OCI-LY3 (cell line): ENCODE data around the gene ANKZF1.
"Not testable (repeated sequence)": the region's sequence is repeated elsewhere in the genome, so short reads cannot be mapped to it uniquely, and the experiment has no call there.

Source experiments
- H2AFZ ChIP-seq: fragments of 200-600, 300-600 bp; shearing (Covaris generic); 2 replicates; pipeline ENCODE4 v1.6.0; 2014; ENCODE audit warnings: antibody characterized with exemption, low read depth, low read length
- H3K27ac ChIP-seq: fragments of 200-600, 300-600 bp; sonication (generic); 2 replicates; pipeline ENCODE4 v1.5.1; 2014; ENCODE audit warnings: mild to moderate bottlenecking, low read length, moderate library complexity, mixed read lengths
- H3K27me3 ChIP-seq: fragments of 200-600, 300-600 bp; sonication (generic); 2 replicates; pipeline ENCODE4 v1.6.1; 2014; ENCODE audit warnings: low read depth, low read length, mixed read lengths
- H3K36me3 ChIP-seq: fragments of 200-600, 300-600 bp; sonication (generic); replicated peaks from 2 replicates; pipeline ENCODE3; 2014; ENCODE audit warnings: low read depth, low read length, mixed read lengths
- H3K4me1 ChIP-seq: fragments of 300-600, 200-600 bp; sonication (generic); 2 replicates; pipeline ENCODE4 v1.6.1; 2014; ENCODE audit warnings: low read length, mixed read lengths
- H3K4me2 ChIP-seq: fragments of 200-600, 300-600 bp; sonication (generic); 2 replicates; pipeline ENCODE4 v1.6.1; 2014; ENCODE audit warnings: low read length, mixed read lengths
- H3K4me3 ChIP-seq: fragments of 300-600, 200-600 bp; sonication (generic); 2 replicates; pipeline ENCODE4 v1.5.1; 2014; ENCODE audit warnings: antibody characterized with exemption, mild to moderate bottlenecking, low read length, moderate library complexity
- H3K79me2 ChIP-seq: fragments of 300-600, 200-600 bp; shearing (Covaris generic); 2 replicates; pipeline ENCODE4 v1.6.1; 2014; ENCODE audit warnings: mild to moderate bottlenecking, low read length, mixed read lengths
- H3K9ac ChIP-seq: fragments of 300-600, 200-600 bp; shearing (Covaris generic); 2 replicates; pipeline ENCODE4 v1.6.0; 2014; ENCODE audit warnings: mild to moderate bottlenecking, low read length, moderate library complexity
- H3K9me3 ChIP-seq: fragments of 200-600, 300-600 bp; shearing (Covaris generic); 2 replicates; pipeline ENCODE4 v1.6.1; 2014; ENCODE audit warnings: low read length, mixed read lengths; ENCODE audit not compliant: insufficient read depth
- H4K20me1 ChIP-seq: fragments of 200-600, 300-600 bp; sonication (generic); 2 replicates; pipeline ENCODE4 v1.6.1; 2016; ENCODE audit warnings: low read length, mixed read lengths; ENCODE audit not compliant: insufficient read depth
- EZH2phosphoT487 ChIP-seq: fragments of 200-600 bp; shearing (Covaris generic); IDR thresholded peaks from 2 replicates; pipeline ENCODE4 v1.6.1; 2018; ENCODE audit warnings: antibody characterized with exemption, mixed run types, low read depth
- TF ChIP-seq, protein P1 (sequence below): fragments of 200-600, 300-600 bp; sonication (generic); IDR thresholded peaks from 2 replicates; pipeline ENCODE4 v1.5.1; 2014; ENCODE audit warnings: antibody characterized with exemption, low read length, low read depth

The ANKZF1 gene

GRCh38 chr2:219197388-219197787, 32.2 kb upstream of the ANKZF1 start:
- no peak overlapping the region for H3K27ac ChIP-seq
- no peak overlapping the region for H3K9ac ChIP-seq
- no peaks in the 10 kb centered on the region for H3K79me2 ChIP-seq
- no peaks in the 10 kb centered on the region for H3K36me3 ChIP-seq
- TF ChIP-seq, protein P1, sequence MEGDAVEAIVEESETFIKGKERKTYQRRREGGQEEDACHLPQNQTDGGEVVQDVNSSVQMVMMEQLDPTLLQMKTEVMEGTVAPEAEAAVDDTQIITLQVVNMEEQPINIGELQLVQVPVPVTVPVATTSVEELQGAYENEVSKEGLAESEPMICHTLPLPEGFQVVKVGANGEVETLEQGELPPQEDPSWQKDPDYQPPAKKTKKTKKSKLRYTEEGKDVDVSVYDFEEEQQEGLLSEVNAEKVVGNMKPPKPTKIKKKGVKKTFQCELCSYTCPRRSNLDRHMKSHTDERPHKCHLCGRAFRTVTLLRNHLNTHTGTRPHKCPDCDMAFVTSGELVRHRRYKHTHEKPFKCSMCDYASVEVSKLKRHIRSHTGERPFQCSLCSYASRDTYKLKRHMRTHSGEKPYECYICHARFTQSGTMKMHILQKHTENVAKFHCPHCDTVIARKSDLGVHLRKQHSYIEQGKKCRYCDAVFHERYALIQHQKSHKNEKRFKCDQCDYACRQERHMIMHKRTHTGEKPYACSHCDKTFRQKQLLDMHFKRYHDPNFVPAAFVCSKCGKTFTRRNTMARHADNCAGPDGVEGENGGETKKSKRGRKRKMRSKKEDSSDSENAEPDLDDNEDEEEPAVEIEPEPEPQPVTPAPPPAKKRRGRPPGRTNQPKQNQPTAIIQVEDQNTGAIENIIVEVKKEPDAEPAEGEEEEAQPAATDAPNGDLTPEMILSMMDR, result no peak
- TF ChIP-seq EZH2phosphoT487, result no peak
- H3K4me1 ChIP-seq, result no peaks in the 10 kb centered on the region
- H4K20me1 ChIP-seq, result no peaks in the 10 kb centered on the region
- H3K27me3 ChIP-seq, result no peaks in the 10 kb centered on the region
- H3K9me3 ChIP-seq, result no peaks in the 10 kb centered on the region
- no peak overlapping the region for H3K4me3 ChIP-seq
- H2AFZ ChIP-seq, result no peak overlapping the region
- H3K4me2 ChIP-seq, result no peak overlapping the region

- no peaks in the 10 kb centered on the region for H3K36me3 ChIP-seq
- H3K27ac ChIP-seq, result no peak overlapping the region
Observed at GRCh38 chr2:219198974-219199373, 30.6 kb upstream of the ANKZF1 start.

GRCh38 chr2:219199470-219200211, 30.0 kb upstream of the ANKZF1 start:
- Histone ChIP-seq H3K9ac (no peak overlapping the region), H3K9me3 (no peaks in the 10 kb centered on the region), H3K4me3 (no peak overlapping the region), H3K36me3 (no peaks in the 10 kb centered on the region), H3K4me1 (no peaks in the 10 kb centered on the region), H3K27me3 (no peaks in the 10 kb centered on the region), H2AFZ (no peak overlapping the region), H3K27ac (no peak overlapping the region), H4K20me1 (no peaks in the 10 kb centered on the region), H3K79me2 (no peaks in the 10 kb centered on the region), H3K4me2 (no peak overlapping the region)
- TF ChIP-seq, protein P1, result no peak
- TF ChIP-seq EZH2phosphoT487, result no peak

More at GRCh38 chr2:219198974-219199373, 30.6 kb upstream of the ANKZF1 start:
- H3K4me1 ChIP-seq, result no peaks in the 10 kb centered on the region
- H4K20me1 ChIP-seq, result no peaks in the 10 kb centered on the region
- TF ChIP-seq, protein P1, result no peak
- no peak for TF ChIP-seq EZH2phosphoT487
- H3K79me2 ChIP-seq, result no peaks in the 10 kb centered on the region
- H3K4me2 ChIP-seq, result no peak overlapping the region
- H3K9ac ChIP-seq, result no peak overlapping the region
- H3K27me3 ChIP-seq, result no peaks in the 10 kb centered on the region
- no peak overlapping the region for H2AFZ ChIP-seq
- no peak overlapping the region for H3K4me3 ChIP-seq
- no peaks in the 10 kb centered on the region for H3K9me3 ChIP-seq

- not testable (repeated sequence) for H3K27ac ChIP-seq, H3K4me2 ChIP-seq, H3K9me3 ChIP-seq, H3K4me1 ChIP-seq, H3K9ac ChIP-seq, H3K79me2 ChIP-seq, H4K20me1 ChIP-seq, H3K4me3 ChIP-seq, H2AFZ ChIP-seq, H3K36me3 ChIP-seq, H3K27me3 ChIP-seq
Observed at GRCh38 chr2:219200502-219201326, 28.9 kb upstream of the ANKZF1 start.

GRCh38 chr2:219201331-219201730, 28.3 kb upstream of the ANKZF1 start:
- not testable (repeated sequence) for H3K4me2 ChIP-seq, H4K20me1 ChIP-seq, H3K4me1 ChIP-seq, H3K9ac ChIP-seq, H2AFZ ChIP-seq, H3K36me3 ChIP-seq, H3K27ac ChIP-seq, H3K27me3 ChIP-seq, H3K4me3 ChIP-seq, H3K79me2 ChIP-seq, H3K9me3 ChIP-seq
